Activated naive CD8-positive, alpha-beta T cell treated with anti-CD3 and anti-CD28 coated beads for 36 hours (primary cell): Measurements from ENCODE around the gene SETX. TPM values are rescaled to one million over a fixed set of nuclear protein-coding genes. Genes with fewer than 3 reads are reported as not detected.
"Not testable (repeated sequence)": the region's sequence is repeated elsewhere in the genome, so short reads cannot be mapped to it uniquely, and the experiment has no call there.

ENCODE experiments used
- DNase-seq: peaks from one replicate; pipeline ENCODE4 v3.0.0; 2021
- H3K27ac Mint-ChIP-seq: one replicate; pipeline ENCODE4 v1.8.0; 2022; ENCODE audit warnings: mild to moderate bottlenecking, moderate library complexity, mixed read lengths
- H3K27me3 Mint-ChIP-seq: one replicate; pipeline ENCODE4 v1.8.0; 2022; ENCODE audit warnings: mild to moderate bottlenecking, mixed read lengths
- H3K36me3 Mint-ChIP-seq: one replicate; pipeline ENCODE4 v1.8.0; 2021; ENCODE audit warnings: mild to moderate bottlenecking, mixed read lengths
- H3K4me1 Mint-ChIP-seq: one replicate; pipeline ENCODE4 v1.8.0; 2021; ENCODE audit warnings: mixed read lengths
- H3K4me3 Mint-ChIP-seq: one replicate; pipeline ENCODE4 v1.8.0; 2022; ENCODE audit warnings: mild to moderate bottlenecking, moderate library complexity, mixed read lengths
- H3K9me3 Mint-ChIP-seq: one replicate; pipeline ENCODE4 v1.8.0; 2022; ENCODE audit warnings: mixed read lengths
- total RNA-seq, 2 experiments: library from RNA; stranded (reverse); gene quantifications; one replicate each; pipeline ENCODE4 v1.2.3, GENCODE V29; 2021

SETX gene
- total RNA-seq, 2 experiments from 2014 or later, result 34.8 to 34.9 TPM

DNA sequence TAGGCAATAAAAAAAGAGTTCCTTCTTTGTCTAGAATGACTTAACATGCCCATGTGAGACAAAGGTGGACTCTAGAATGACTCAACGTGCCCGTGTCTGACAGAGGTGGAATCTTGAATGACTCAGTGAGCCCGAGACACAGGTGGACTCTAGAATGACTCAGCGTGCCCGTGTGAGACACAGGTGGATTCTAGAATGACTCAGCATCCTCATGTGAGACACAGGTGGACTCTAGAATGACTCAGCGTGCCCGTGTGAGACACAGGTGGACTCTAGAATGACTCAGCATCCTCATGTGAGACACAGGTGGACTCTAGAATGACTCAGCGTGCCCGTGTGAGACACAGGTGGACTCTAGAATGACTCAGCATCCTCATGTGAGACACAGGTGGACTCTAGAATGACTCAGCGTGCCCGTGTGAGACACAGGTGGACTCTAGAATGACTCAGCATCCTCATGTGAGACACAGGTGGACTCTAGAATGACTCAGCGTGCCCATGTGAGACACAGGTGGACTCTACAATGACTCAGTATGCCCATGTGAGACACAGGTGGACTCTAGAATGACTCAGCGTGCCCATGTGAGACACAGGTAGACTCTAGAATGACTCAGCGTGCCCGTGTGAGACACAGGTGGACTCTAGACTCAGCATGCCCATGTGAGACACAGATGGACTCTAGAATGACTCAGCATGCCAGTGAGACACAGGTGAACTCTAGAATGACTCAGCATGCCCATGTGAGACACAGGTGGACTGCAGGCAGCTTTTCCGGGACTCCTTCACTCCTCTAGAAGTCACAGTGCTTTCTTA lies 84.9 kb downstream of the SETX start:
- not testable (repeated sequence) for H3K4me1 Mint-ChIP-seq, H3K27me3 Mint-ChIP-seq, H3K9me3 Mint-ChIP-seq, H3K4me3 Mint-ChIP-seq
- peaks cover 43% of the 10 kb centered on the region for H3K36me3 Mint-ChIP-seq
- peak overlapping the region; percentile 42 for H3K27ac Mint-ChIP-seq
- peak; percentile 47 for DNase-seq

DNA sequence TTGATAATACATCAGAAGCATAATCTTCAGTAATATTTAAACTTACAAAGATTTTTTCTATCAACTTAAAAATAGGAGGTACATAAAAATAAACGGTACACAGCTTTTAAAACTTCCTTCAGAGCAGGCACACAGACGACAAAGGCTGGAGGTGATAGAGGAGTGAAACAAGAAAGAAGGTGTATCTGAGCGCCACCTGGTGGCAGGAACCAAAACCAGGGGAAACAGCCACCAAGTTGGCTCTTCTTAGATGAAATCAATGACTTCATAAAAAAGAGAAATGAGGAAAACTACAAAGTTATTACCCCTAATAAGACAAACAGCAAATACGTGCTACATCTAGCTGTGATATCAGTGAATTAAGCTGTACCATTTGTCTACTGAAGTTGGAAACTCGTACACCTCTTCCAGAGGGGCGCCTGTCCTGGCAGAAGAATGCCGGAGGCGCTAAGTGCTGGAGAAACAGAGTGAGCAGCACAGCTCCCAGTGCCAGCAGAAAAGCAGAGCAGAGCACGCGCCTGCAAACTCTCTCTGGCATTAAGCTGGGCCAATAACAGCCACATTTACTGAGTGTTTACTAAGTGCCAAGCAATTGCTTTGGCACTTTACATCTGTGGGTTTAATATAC lies 85.9 kb downstream of the SETX start:
- no peaks in the 10 kb centered on the region for H3K27me3 Mint-ChIP-seq
- H3K4me3 Mint-ChIP-seq, result no peak overlapping the region
- peaks cover 4% of the 10 kb centered on the region for H3K4me1 Mint-ChIP-seq
- peak overlapping the region; percentile 74 for H3K27ac Mint-ChIP-seq
- peak; percentile 50 for DNase-seq
- H3K36me3 Mint-ChIP-seq, result peaks cover 42% of the 10 kb centered on the region
- peaks cover 2% of the 10 kb centered on the region for H3K9me3 Mint-ChIP-seq

DNA sequence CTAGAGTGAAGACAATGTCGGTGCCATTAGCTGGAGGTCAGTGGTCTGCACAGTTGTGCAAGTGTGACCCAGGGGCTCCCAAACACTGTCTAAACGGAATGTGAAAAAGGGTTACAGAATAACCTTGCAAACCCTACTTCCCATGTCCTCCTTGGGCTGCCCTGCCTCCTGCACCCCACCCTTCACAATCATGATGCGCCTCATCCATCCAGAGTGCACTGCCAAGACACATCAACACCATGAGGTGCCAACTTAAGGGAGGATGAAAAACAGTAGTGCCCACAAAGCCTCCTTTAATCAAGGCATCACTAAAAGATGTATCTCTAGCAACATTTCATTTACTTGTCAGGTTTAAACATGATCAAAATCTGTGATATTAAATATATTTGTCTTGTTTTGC lies 87.1 kb downstream of the SETX start:
- H3K36me3 Mint-ChIP-seq, result peaks cover 40% of the 10 kb centered on the region
- peaks cover 4% of the 10 kb centered on the region for H3K4me1 Mint-ChIP-seq
- peaks cover 2% of the 10 kb centered on the region for H3K9me3 Mint-ChIP-seq
- no peak overlapping the region for H3K27ac Mint-ChIP-seq
- no peak for DNase-seq
- no peak overlapping the region for H3K4me3 Mint-ChIP-seq
- H3K27me3 Mint-ChIP-seq, result no peaks in the 10 kb centered on the region

DNA sequence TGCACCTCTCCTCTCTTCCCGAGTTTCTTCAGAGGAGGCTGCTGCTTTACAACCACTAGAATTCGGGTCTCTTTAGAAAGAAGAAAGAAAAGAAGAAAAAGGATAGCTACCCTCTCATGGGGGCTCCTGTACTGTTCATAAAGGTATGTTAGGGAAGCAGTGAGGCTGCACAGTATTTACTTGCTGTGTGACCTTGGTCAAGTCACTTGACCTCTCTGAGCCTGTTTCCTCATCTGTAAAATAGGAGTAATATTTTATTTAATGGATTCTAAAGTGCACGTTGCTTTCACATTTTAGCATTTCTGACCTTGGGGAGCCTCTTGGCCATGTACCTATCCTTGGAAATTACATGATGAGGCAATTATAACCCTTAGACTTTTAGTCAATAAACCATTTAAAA lies 88.8 kb downstream of the SETX start:
- Mint-ChIP-seq H3K27ac (peak overlapping the region; percentile 25), H3K4me1 (peaks cover 4% of the 10 kb centered on the region), H3K9me3 (peaks cover 2% of the 10 kb centered on the region), H3K4me3 (no peak overlapping the region), H3K36me3 (peaks cover 30% of the 10 kb centered on the region), H3K27me3 (no peaks in the 10 kb centered on the region)
- DNase-seq, result no peak

DNA sequence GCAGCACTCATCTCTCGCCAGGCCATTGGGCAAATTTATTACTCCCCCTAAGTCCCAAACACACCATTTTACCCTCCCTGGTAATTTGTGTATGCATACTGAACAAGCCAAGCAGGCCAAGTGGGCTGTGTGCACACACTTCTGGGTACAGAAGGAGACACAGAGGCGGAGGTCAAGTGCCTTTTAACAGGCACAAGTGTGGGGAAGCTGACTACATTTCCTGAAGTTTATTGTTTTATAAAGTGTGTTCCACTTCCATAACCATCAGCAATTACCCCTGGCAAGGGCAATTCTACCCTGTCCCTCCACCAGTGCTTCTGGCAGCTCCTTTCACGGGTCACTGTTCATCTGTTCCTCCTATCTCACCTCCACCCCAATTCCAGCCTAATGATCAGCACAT lies 93.9 kb downstream of the SETX start:
- H3K4me3 Mint-ChIP-seq, result no peak overlapping the region
- no peaks in the 10 kb centered on the region for H3K9me3 Mint-ChIP-seq
- no peaks in the 10 kb centered on the region for H3K27me3 Mint-ChIP-seq
- peaks cover 8% of the 10 kb centered on the region for H3K4me1 Mint-ChIP-seq
- no peak overlapping the region for H3K27ac Mint-ChIP-seq
- H3K36me3 Mint-ChIP-seq, result peaks cover 4% of the 10 kb centered on the region
- DNase-seq, result no peak

DNA sequence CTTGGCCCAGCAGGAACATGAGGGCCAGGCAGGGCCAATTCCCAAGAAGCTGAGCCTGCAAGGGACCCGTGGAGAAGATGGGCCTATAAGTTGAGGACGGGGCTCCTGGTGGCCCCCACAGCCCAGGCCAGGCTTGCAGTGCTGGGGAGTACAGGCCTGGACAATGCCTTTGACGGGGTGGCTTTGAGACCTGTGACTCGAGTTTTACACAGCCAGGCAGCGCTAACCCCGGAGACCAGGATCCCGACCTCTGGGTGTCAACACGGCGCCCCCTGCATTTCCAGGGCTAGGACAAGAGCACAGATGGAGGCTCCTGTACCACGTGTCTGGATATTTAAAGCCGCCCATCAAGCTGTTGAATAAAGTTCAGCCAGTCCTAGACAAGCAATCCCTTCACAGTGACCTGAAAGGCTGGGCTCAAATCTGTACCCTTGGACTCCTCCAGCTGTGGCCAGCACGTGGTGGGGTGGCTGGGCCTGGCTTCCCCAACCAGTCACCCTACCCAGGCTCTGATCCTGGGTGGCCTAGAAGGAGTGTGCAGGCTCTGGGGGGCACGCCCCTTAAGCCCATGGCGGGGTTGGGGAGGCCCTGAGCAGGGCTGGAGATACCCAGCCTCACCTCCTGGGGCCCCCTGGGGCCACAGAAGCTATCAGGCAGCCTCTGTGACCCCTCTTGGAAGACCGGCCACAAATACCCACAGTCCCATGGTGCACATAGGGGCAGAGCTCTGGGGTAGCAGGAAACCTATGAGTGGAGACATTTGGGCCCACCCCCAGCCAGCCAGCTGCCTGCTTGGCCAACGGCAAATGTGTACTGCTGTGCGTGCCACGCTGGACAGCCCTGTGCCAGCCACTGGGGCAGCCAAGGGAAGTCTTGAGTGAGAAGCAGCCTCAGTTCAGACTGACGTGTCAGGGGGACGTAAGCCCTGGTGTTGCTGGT lies 104.2 kb downstream of the SETX start:
- Mint-ChIP-seq H3K4me1 (peaks cover 2% of the 10 kb centered on the region), H3K4me3 (no peak overlapping the region), H3K27me3 (no peaks in the 10 kb centered on the region), H3K9me3 (no peaks in the 10 kb centered on the region), H3K36me3 (no peaks in the 10 kb centered on the region), H3K27ac (no peak overlapping the region)
- DNase-seq, result no peak

DNA sequence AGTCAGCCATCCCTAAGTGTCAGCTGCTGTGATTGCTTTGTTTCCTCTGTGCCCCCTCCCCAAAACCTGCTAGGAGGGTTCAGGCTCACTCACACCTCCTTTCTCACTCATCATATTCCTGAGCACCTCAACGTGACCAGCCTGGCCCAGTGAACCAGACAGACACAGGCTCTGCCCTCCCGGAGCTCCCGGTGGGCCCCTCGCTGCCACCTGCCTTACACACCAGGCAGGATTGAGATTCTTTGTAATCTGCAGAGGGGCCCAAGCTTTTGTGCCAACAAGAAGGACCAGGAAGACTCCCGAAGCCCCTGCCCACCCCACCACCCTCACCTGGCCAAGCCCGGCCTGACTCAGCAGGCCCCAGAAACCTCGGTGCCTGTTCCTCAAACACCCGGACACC lies 105.1 kb downstream of the SETX start:
- Mint-ChIP-seq H3K4me3 (no peak overlapping the region), H3K4me1 (peaks cover 2% of the 10 kb centered on the region), H3K36me3 (no peaks in the 10 kb centered on the region), H3K9me3 (no peaks in the 10 kb centered on the region), H3K27ac (no peak overlapping the region), H3K27me3 (no peaks in the 10 kb centered on the region)
- no peak for DNase-seq

DNA sequence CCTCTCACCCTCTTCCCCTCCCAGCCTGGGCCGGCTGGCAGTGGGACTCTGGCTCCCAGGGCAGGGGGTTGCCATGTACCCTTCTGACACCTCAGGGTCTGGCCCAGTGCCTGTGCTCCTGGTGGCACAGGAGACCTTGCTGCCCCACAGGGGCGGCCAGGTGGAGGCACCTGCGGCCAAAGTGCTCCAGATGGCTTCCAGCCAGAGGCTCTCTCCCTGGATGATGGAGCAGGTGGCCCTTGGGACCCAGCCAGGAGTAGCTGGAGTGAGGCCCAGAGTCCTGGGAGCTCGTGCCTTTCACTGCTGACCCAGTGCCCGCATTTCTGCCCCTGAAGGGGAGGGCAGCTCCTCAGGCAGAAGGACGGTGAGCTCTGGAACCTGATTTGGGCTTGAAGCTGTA lies 105.7 kb downstream of the SETX start:
- Mint-ChIP-seq H3K27ac (no peak overlapping the region), H3K4me1 (peaks cover 2% of the 10 kb centered on the region), H3K27me3 (no peaks in the 10 kb centered on the region), H3K9me3 (no peaks in the 10 kb centered on the region), H3K4me3 (no peak overlapping the region), H3K36me3 (no peaks in the 10 kb centered on the region)
- DNase-seq, result no peak

DNA sequence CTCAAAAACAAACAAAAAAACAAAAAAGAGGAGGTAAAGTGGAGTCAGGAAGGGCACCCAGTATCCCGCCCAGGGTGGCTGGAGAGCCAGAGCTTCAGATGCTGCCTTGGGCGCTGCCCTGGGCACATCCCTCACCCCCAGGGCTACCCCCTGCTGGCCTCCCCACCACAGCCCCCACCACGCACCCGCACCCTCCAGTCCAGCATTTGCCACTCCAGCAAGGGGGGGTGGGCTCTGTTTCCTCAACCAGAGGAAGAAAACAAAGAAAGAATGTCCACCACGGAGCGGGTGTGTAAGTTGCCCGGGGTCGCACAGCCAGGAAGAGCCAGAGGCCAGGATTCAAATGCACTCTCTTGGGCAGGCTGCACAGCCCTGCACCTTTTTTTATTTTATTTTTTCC lies 106.8 kb downstream of the SETX start:
- H3K36me3 Mint-ChIP-seq, result no peaks in the 10 kb centered on the region
- H3K27ac Mint-ChIP-seq, result no peak overlapping the region
- DNase-seq, result no peak
- peaks cover 5% of the 10 kb centered on the region for H3K4me1 Mint-ChIP-seq
- no peak overlapping the region for H3K4me3 Mint-ChIP-seq
- H3K9me3 Mint-ChIP-seq, result no peaks in the 10 kb centered on the region
- H3K27me3 Mint-ChIP-seq, result no peaks in the 10 kb centered on the region

DNA sequence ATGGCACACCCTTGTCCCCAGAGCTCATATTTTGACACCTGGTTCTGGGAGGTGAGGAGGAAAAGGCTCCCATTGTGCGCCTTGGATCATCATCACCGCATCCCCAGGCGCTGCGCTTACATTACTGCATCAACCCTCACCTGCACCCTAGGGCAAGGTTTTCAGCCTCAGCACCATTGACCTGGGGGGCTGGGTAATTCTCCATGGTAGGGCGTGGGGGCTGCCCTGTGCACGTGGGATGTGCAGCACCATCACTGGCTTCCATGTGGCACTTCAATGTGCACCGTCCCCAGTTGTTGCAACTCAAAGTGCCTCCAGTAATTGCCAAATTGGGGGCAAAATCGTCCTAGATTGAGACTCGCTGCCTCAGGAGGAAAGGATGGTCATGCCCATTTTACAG lies 109.3 kb downstream of the SETX start:
- peaks cover 11% of the 10 kb centered on the region for H3K4me1 Mint-ChIP-seq
- no peaks in the 10 kb centered on the region for H3K9me3 Mint-ChIP-seq
- H3K27me3 Mint-ChIP-seq, result no peaks in the 10 kb centered on the region
- H3K27ac Mint-ChIP-seq, result no peak overlapping the region
- no peak for DNase-seq
- no peaks in the 10 kb centered on the region for H3K36me3 Mint-ChIP-seq
- H3K4me3 Mint-ChIP-seq, result no peak overlapping the region

DNA sequence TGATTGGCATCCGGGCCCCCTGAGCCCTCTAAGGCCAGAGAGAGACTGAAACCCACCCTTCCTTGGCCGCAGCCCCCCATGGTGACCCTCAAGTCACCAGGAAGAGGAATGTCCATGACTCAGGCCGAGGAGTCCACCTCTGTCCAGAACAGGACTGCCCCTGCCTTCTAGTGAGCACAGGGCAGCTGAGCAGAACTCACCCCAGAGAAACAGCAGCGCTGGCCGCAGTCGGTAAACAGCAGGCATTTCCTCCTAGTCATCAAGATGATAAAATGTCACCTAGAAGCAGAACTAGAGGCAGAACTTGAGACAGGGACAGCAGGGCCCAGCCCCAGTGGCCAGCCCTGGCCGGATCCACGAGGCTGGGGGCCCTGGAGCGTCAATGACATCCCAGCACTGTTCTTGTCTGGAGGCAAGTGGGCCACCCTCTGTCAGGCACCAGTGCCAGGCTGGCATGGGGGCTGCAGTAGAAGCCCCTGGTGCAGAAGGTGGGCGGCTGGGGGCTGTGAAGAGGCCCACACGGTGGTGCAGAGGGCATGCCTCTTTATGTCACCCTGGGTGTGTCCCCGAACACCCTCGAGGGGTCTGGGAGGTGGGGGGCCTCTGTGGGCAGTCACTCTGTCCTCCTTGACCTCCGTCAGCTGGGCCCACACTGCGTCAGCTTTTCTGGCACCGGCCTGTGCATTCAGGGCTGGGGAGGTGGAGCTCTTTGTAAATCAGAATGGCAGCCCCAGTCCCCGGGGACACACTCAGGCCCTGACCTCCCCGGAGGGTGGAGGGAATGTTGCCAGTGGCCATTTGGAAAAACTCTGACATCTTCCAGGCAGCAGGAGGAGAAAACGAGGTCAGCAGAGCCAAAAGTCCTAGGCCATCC lies 110.0 kb downstream of the SETX start:
- Mint-ChIP-seq H3K36me3 (no peaks in the 10 kb centered on the region), H3K27me3 (no peaks in the 10 kb centered on the region), H3K27ac (no peak overlapping the region), H3K4me3 (no peak overlapping the region), H3K4me1 (peaks cover 11% of the 10 kb centered on the region), H3K9me3 (no peaks in the 10 kb centered on the region)
- DNase-seq, result no peak

DNA sequence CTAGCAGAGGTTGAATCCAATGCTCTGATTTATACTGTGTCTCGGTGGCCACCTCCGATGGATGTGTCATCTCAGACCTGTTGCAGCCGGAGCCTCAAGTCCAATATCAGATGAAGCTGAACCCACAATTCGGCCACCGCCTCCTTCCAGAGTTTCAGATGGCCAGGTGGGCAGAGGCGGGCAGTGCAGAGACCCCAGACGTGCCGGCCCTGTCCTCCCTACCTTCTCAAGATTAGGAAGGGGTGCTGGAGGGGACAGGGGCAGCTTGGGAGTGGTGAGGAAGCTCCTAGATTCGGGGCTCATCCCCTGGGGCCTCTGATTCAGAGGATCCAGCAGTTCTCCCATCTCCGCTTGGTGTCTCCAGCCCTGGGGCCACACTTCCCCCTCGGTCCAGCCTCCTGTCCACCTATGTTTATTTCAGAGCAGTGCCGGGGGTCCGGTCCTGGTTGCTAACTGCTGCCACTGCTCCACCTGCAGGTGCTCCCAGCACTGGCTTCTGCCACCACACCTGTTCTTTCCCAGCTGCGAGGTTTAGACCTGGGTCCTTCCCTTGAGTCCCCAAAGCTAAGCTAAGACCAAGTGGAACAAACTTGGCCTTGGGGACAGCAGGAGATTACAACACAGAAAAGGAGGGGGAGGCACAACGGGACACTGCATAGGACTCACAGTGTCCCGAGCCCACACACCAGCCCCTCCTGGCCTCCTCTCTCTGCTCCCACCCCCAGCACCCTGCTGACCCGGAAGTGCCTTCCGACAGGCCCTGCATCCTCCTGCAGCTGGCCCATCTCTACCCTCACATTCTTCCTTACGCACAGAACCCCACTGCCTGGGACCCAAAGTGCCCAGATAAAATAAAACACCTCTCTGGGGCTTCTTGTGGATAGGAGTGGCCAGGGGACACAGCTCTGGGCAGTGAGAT lies 111.4 kb downstream of the SETX start:
- no peaks in the 10 kb centered on the region for H3K9me3 Mint-ChIP-seq
- H3K4me3 Mint-ChIP-seq, result no peak overlapping the region
- H3K27me3 Mint-ChIP-seq, result no peaks in the 10 kb centered on the region
- H3K36me3 Mint-ChIP-seq, result no peaks in the 10 kb centered on the region
- no peak for DNase-seq
- peaks cover 11% of the 10 kb centered on the region for H3K4me1 Mint-ChIP-seq
- no peak overlapping the region for H3K27ac Mint-ChIP-seq

DNA sequence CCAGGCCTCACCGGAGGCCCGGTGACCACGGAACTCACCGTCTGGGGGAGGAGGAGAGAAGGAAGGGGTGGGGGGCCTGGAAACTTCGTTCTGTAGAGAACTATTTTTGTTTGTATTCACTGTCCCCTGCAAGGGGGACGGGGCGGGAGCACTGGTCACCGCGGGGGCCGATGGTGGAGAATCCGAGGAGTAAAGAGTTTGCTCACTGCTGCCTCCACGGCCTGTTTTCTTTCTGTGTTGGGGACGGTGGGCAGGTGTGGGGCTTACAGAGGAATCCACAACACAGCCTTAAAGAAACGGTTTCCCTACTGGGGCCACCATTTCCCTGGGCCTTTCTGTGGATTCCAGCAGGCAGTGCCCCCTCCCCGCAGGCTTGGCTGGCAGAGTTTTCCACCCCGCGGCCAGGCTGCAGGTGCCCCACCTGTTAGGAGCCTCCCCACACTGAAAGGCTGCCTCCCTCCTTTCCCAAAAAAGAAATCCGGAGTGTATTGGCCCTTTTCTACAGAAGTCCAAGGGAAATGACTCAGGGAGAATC lies 112.1 kb downstream of the SETX start:
- Mint-ChIP-seq H3K27ac (peak overlapping the region; percentile 55), H3K4me3 (peak overlapping the region; percentile 92)

More for the DNA sequence above, 112.1 kb downstream of the SETX start:
- Mint-ChIP-seq H3K36me3 (no peaks in the 10 kb centered on the region), H3K27me3 (no peaks in the 10 kb centered on the region), H3K4me1 (peaks cover 11% of the 10 kb centered on the region), H3K9me3 (no peaks in the 10 kb centered on the region)
- DNase-seq, result no peak
